ENCODE data around the gene ARHGEF26.

DNA sequence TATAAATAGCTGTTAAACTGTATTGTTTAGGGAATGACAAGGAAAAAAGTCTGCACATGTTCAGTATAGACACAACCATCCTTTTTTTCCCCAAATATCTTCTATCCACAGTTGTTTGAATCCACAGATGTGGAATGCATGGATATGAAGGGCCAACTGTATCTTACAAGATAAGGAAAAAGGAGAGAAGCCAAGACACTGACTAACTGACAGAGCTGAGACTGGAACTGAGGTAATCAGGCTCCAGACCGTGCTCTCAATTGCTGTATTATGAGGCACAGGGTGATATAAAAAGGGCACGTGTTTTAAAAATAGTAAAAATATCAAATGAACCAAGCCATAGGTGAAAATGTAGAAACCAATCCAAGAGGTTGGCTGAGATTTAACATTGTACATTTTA is 154.1 kb downstream of the ARHGEF26 start:
- TF ChIP-seq EP300 (IDR thresholded peaks at IDR 0.05) (no peak), POLR2AphosphoS5 (IDR thresholded peaks at IDR 0.05) (no peak), POLR2A (IDR thresholded peaks at IDR 0.05; ENCODE audit: low read depth) (no peak)
- TF ChIP-seq, protein P1, sequence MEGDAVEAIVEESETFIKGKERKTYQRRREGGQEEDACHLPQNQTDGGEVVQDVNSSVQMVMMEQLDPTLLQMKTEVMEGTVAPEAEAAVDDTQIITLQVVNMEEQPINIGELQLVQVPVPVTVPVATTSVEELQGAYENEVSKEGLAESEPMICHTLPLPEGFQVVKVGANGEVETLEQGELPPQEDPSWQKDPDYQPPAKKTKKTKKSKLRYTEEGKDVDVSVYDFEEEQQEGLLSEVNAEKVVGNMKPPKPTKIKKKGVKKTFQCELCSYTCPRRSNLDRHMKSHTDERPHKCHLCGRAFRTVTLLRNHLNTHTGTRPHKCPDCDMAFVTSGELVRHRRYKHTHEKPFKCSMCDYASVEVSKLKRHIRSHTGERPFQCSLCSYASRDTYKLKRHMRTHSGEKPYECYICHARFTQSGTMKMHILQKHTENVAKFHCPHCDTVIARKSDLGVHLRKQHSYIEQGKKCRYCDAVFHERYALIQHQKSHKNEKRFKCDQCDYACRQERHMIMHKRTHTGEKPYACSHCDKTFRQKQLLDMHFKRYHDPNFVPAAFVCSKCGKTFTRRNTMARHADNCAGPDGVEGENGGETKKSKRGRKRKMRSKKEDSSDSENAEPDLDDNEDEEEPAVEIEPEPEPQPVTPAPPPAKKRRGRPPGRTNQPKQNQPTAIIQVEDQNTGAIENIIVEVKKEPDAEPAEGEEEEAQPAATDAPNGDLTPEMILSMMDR (IDR thresholded peaks at IDR 0.05) = no peak
